Mammary epithelial cell (primary cell): ENCODE results near the gene WEE2.

Source experiments
- CTCF ChIP-seq, 2 donors: IDR thresholded peaks in 1 of 2; conservative IDR thresholded peaks in 1 of 2; 2 replicates each; pipeline ENCODE4 v1.5.1; 2011 to 2012; ENCODE audit warnings: inconsistent platforms in 2 of 2, low read length in 2 of 2, mild to moderate bottlenecking in 2 of 2, control low read depth in 1 of 2, low read depth in 1 of 2; ENCODE audit not compliant: insufficient read depth in 1 of 2; ENCODE audit errors: extremely low read depth in 1 of 2
- EZH2 ChIP-seq: IDR thresholded peaks from 2 replicates; pipeline ENCODE4 v1.6.1; 2012; ENCODE audit warnings: low read length, inconsistent platforms, borderline replicate concordance

- TF ChIP-seq CTCF (conservative IDR thresholded peaks at IDR 0.05 in 1 of 2, IDR thresholded peaks at IDR 0.05 in 1 of 2; ENCODE audit: extremely low read depth in 1 of 2, insufficient read depth in 1 of 2, low read depth in 1 of 2, low read length in 2 of 2) (no peak), EZH2 (no peak)
Measured at GRCh38 chr7:141763797-141764196, 55.6 kb downstream of the WEE2 start, which contains the start of gene TAS2R3.
